ENCODE measurements around the gene TAF12.

The TAF12 gene

DNA sequence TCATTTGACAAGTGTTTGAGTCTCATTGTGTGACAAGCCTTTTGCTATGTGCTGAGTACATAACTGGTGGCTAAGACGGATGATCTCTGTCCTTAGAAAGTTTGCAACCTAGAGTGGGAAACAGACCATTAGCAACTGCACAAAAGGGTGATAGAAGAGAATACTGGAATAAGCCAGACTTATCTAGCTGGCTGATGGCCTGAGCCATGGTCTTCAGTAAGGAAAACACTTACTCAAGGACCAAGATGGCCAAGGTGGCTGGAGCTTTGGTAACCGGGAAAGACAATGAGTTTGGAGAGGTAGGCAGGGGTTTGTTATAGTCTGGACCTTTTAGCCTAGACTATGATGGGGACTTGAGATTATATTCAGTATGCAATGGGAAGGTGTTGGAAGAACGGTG lies 1.6 kb upstream of the TAF12 start:
- DNase-seq (ENCODE audit: low spot score) = no peak
- POLR2A ChIA-PET (ENCODE audit: low non-redundant PET) = interaction anchor here (1.8 kb wide), 1 partner anchor 23 kb away, joined by 7 read pairs; the partner anchor contains the start of gene GMEB1
- TF ChIP-seq, protein P1, sequence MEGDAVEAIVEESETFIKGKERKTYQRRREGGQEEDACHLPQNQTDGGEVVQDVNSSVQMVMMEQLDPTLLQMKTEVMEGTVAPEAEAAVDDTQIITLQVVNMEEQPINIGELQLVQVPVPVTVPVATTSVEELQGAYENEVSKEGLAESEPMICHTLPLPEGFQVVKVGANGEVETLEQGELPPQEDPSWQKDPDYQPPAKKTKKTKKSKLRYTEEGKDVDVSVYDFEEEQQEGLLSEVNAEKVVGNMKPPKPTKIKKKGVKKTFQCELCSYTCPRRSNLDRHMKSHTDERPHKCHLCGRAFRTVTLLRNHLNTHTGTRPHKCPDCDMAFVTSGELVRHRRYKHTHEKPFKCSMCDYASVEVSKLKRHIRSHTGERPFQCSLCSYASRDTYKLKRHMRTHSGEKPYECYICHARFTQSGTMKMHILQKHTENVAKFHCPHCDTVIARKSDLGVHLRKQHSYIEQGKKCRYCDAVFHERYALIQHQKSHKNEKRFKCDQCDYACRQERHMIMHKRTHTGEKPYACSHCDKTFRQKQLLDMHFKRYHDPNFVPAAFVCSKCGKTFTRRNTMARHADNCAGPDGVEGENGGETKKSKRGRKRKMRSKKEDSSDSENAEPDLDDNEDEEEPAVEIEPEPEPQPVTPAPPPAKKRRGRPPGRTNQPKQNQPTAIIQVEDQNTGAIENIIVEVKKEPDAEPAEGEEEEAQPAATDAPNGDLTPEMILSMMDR (conservative IDR thresholded peaks at IDR 0.05; ENCODE audit: low read depth) = no peak
- CTCF ChIA-PET = interaction anchor here (0.6 kb wide), 1 partner anchor 92 kb away, joined by 6 read pairs; no protein-coding TSS in a partner anchor
- H3K27ac ChIP-seq = no peak overlapping the region

DNA sequence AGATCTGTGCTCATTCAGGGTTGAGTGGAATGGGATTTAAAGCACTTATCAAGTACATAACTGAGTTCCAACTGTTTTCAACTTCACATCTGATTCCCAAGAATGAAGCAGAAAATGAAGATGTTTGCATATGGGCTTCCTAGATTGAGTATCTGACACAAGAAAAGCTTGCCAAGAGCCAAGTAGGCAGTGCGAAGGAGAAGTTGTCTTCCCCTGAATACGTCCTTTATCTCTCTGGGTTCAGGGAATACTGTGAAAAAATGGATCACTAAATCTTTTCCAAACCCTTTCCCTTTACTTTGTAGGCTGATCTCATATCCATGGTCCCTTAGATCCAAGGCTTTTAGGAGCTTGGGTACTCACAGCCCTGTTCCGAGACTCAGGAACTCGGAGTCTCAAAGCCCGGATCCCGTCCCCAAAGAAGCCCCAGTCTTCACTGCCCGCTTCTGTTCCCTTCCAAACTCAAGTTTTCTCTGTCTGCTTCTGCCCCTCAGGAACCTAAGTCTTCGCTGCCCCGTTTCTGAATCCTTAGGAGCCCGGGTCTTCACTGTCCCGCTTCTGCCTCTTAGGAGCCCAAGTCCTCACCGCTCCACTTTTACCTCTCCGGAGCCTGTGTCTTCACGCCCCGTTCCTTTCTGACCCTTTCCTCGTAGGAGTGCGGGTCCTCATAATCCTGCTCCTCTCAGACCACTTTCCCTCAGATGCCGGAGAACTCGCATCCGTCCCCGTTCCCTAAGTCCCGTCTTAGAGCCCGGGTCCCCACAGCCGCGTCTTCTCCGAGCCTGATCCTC lies 616 bp downstream of the TAF12 start:
- ChIA-PET CTCF (interaction anchor here (0.6 to 2.0 kb wide), 3 partner anchors 24 to 235 kb away, joined by 3 to 11 read pairs (median 3); no protein-coding TSS in a partner anchor), POLR2A (ENCODE audit: low non-redundant PET) (interaction anchor here (0.6 to 1.8 kb wide), 3 partner anchors 26 to 235 kb away, joined by 3 to 7 read pairs (median 3); partner anchors contain the start of genes GMEB1 and YTHDF2)
- TF ChIP-seq, protein P1 (conservative IDR thresholded peaks at IDR 0.05; ENCODE audit: low read depth) = no peak
- peak; percentile 50 for DNase-seq (ENCODE audit: low spot score)
- peak overlapping the region; percentile 93 for H3K27ac ChIP-seq

DNA sequence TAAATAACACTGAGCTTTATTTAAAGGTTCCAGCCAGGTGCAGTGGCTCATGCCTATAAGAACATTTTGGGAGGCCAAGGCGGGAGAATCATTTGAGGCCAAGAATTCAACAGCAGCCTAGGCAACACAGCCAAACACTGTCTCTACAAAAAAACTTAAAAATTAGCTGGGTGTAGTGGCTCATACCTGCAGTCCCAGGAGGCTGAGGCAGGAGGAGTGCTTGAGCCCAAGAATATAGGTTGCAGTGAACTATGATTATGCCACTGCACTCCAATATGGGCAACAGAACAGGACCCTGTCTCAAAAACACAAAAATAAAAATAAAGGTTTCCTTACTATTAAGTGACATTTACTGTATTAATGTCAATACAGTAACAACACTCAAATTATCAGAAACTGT lies 2.1 kb downstream of the TAF12 start:
- CTCF ChIA-PET = interaction anchor here (0.6 to 0.7 kb wide), 3 partner anchors 8 to 506 kb away, joined by 3 read pairs; no protein-coding TSS in a partner anchor
- POLR2A ChIA-PET (ENCODE audit: low non-redundant PET) = no interaction called here
- TF ChIP-seq, protein P1 (conservative IDR thresholded peaks at IDR 0.05; ENCODE audit: low read depth) = 0 out of 2 replicates have a peak, but pooled peaks have one; percentile 26
- peak overlapping the region; percentile 22; the same call in 1 of the 2 replicates for H3K27ac ChIP-seq
- no peak for DNase-seq (ENCODE audit: low spot score)

DNA sequence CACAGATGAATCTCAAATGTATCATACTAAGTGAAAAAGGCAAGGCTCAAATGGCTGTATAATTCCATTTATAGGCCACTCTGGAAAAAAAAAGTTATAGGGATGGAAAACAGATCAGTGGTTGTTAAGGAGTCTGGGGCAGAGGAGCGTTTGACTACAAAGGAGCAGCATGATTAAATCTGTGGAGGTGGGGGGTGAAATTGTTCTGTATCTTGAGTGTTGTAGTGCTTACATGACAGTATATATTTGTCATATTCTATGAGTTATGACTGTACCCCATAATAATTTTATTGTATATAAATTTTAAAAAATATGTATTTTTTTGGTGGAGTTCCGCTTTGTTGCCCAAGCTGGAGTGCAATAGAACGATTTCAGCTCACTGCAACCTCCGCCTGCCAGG lies 10.3 kb downstream of the TAF12 start:
- no peak overlapping the region for H3K27ac ChIP-seq
- POLR2A ChIA-PET (ENCODE audit: low non-redundant PET) = no interaction called here
- CTCF ChIA-PET = interaction anchor here (0.7 kb wide), 1 partner anchor 8 kb away, joined by 3 read pairs; no protein-coding TSS in a partner anchor
- no peak for DNase-seq (ENCODE audit: low spot score)
- TF ChIP-seq, protein P1 (conservative IDR thresholded peaks at IDR 0.05; ENCODE audit: low read depth) = no peak

DNA sequence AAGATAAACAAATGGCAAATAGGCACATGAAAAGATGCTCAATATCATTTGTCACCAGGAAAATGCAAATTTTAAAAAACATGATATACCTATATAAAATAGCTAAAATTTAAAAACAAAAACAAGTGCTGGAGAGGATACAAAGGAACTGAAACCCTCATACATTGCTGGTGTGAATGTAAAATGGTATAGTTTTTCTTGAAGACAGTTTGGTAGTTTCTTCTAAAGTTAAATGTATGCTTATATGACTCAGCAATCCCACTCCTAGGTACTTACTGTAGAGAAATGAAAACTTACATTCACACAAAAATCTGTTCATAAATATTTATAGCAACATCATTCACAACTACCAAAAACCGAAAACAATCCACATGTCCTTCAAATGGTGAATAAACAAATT lies 11.2 kb downstream of the TAF12 start:
- DNase-seq (ENCODE audit: low spot score) = no peak
- CTCF ChIA-PET = no interaction called here
- no peak overlapping the region for H3K27ac ChIP-seq
- POLR2A ChIA-PET (ENCODE audit: low non-redundant PET) = no interaction called here
- TF ChIP-seq, protein P1 (conservative IDR thresholded peaks at IDR 0.05; ENCODE audit: low read depth) = no peak

DNA sequence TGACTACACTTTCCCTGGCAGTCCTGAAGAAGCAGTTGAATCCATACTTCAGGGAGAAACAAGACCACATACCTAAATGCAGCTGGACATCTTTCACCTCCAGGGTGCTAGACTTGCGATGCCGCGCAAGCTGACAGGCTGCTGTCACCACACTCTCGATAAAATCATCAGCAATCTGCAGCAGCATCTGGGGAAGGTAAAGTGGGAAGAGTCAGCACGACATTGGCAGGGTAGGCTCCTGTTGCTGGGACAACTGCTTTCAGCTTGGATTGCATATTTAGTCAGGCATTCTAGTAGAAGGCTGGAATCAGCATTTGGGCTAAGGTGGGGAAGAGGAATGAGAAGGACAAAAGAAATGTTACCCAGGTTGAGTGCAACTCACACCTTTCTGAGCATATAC lies 29.7 kb downstream of the TAF12 start:
- ChIA-PET CTCF (interaction anchor here (0.5 kb wide), 1 partner anchor 11 kb away, joined by 4 read pairs; no protein-coding TSS in a partner anchor), POLR2A (ENCODE audit: low non-redundant PET) (no interaction called here)
- H3K27ac ChIP-seq = no peak overlapping the region
- DNase-seq (ENCODE audit: low spot score) = no peak
- TF ChIP-seq, protein P1 (conservative IDR thresholded peaks at IDR 0.05; ENCODE audit: low read depth) = no peak
